GM21423 (cell line): ENCODE data around the gene HSD3B7.
"Not testable (repeated sequence)": the region's sequence is repeated elsewhere in the genome, so short reads cannot be mapped to it uniquely, and the experiment has no call there.

Experiments
- ATAC-seq: cut with Tn5 transposase; IDR thresholded peaks from one replicate; pipeline ENCODE4 v1.9.1; 2021; ENCODE audit warnings: mild to moderate bottlenecking, moderate library complexity; ENCODE audit not compliant: unreplicated experiment

Gene HSD3B7

DNA sequence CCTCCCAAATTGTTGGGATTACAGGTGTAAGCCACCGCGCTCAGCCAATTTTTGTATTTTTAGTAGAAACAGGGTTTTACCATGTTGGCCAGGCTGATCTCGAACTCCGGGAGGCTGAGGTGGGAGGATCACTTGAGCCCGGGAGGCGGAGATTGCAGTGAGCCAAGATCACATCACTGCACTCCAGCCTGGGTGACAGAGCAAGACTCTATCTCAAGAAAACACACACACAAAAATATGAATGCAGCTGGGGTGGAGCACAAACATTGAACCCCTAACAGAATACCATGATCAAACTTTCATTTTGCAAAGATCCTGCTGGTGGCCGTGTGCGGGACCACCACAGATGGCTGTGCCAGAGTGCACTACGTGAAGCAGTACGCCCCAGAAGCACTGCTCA is 32.7 kb downstream of the HSD3B7 start:
- ATAC-seq: not testable (repeated sequence)

DNA sequence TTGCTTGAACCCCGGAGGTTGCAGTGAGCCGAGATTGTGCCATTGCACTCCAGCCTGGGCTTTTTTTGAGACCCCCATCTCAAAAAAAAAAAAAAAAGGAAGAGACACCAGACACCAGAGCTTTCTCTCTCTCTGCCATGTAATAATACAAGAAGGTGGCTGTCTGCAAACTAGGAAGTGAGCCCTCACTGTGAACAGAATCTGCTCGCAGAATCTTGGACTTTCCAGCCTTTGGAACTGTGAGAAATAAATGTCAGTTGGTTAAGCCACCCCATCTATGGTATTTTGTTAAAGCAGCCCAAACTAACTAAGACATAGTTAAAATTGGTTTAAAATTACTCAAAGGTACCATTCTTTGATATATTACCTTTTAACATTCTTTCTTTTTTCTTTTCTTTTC is 35.5 kb downstream of the HSD3B7 start:
- ATAC-seq: no peak

DNA sequence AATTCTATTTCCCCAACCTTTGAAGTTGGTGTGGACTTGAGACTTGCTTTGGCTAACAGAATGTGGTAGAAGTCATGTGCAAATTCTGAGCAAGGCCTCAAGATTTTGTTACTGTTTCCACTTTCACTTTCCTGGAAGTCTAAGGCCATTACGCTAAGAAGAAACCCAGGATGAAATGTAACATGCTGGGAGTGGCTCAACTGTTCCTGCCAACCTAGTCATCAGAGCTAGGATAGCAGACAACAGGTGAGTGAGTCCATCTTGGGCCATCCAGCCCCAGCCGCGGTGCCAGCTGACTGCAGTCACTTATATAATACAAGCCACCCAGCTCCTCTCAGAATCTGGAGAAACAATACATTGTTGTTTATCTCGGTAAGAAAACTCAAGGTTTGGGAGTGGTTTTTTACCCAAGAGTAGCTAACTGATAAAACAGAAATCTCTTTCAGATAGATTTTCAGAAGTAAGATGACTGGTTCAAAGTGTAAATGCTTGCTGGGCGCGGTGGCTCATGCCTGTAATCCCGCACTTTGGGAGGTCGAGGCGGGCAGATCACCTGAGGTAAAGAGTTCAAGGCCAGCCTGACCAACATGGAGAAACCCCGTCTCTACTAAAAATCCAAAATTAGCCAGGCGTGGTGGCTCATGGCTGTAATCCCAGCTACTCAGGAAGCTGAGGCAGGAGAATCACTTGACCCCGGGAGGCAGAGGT is 37.7 kb downstream of the HSD3B7 start:
- ATAC-seq: no peak

DNA sequence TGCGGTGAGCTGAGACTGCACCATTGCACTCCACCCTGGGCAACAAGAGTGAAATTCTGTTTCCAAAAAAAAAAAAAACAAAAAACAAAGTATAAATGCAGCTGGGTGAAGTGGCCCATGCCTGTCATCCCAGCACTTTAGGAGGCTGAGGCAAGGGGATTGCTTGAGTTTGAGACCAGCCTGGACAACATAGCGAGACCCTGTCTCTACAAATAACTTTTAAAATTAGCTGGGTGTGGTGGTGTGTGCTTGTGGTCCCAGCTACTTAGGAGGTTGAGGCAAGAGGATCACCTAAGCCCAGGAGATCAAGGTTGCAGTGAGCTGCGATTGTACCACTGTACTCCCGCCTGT is 38.2 kb downstream of the HSD3B7 start:
- no peak for ATAC-seq

DNA sequence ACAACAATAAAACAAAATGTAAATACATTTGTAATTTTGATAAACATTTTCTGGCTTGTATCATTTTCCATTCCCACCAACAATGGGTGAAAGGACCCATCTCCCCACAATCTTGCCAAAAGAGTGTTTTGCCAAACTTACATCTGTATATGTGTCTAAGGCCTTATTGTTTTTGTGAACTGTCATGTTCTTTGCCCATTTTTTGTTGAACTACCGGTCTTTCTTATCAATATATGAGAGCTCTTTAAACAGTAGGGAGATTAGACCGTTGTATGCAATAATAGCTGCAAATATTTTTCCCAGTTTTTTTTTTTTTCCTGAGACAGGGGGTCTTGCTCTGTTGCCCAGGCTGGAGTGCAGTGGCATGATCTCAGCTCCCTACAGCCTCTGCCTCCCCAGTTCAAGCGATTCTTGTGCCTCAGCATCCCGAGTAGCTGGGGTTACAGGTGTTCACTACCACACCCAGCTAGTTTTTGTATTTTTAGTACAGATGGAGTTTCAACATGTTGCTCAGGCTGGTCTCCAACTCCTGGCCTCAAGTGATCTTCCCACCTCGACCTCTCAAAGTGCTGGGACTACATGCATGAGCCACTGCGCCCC is 38.7 kb downstream of the HSD3B7 start:
- no peak for ATAC-seq

DNA sequence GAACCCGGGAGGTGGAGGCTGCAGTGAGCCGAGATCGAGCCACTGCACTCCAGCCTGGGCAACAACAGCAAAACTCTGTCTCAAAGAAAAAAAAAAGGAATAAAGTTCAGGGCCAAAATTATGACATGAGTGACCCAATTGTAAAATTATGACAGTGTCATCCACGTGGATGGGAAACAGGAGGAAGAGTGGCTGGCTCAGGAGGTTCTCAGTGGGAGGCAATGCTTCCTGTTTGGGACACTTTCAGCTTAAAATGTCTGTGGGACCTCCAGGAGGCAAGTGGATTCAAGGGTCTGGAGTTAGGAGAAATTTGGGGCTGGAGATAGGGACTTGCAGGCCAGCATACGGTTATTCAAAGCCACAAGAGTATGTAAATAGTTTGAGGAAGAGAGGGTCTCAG is 40.3 kb downstream of the HSD3B7 start:
- no peak for ATAC-seq

DNA sequence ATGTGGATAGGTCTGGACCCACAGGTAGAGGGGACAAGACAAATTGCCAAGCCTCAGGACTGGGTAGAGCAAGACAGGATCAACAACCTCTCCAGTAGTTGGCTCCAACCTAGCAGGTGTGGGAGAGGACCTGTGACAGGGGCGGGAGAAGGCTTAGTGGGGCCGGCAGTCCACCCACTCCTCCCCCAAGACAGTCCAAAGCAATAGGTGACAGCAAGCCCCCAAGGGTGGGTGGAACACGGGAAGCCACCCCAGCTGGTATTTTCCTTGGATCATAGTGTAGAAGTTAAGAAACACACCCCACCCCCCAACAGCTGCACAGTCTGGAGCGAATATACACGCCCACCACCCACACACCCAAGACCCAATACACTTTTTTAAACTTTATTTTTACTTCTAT is 44.3 kb downstream of the HSD3B7 start:
- no peak for ATAC-seq

DNA sequence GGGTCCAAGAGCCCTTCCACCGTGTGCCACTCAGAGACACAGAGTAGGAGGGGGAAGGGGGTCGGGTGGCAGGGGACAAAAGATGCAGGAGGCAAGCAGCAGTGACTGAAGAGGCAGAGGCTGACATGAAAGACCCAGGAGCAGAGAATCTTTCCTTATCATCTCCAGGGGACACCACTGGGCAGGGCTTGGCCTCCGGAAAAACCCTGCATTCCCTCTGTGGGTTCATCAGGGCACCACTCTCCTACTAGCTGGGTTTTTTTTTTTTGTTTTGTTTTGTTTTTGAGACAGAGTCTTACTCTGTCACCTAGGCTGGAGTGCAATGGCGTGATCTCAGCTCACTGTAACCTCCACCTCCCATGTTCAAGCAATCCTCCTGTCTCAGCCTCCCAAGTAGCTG is 46.3 kb downstream of the HSD3B7 start:
- no peak for ATAC-seq

DNA sequence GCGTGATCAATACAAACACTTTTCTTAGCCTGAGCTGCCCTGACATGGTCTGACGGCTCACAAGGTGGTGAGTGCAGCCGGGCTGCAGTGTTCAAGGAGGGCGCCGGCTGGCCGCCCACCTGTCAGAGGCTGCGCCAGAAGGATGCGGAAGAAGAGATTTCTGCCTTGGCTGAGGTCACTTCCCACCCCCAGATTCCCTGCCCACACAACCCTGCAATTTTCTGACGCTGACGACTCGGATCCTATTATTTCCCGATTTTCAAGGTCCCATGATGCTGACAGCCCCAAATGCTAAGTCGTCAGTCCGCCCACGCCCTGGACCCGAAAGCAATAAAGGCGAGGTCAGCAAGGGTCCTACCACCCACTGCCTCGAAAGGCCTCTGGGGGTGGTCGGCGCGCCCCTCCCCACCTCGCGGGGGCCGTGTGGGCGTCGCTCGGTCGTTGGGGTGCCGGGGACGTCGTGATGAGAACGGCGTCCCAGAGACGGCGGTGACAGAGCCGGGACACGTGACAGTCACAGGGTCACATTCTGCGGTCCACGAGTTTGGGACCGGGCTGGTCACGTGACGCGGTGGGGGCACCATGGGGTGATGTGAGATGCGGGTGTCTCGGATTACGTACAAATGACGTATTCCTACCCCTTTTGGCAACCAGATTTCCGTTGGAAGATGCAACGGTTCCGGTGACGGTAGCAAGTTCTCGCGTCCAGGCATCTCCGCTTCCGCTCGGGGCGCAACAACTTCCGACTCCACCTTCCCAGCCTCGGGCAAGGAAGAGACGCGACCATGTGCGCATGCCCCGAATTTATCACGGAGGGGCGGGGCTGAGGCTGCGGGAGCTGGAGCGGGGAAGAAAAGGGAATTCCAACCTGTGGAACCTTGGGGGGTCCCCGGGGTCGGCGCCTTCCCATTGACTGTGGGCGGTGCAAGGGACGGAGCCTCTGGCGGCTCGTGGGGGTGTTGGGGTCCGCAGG is 48.0 kb downstream of the HSD3B7 start, which contains the start of gene STX4:
STX4 (plus strand) TSS at position 823 of the 973 bp plus-strand sequence. CDS start 248 bp downstream, outside the sequence.
- ATAC-seq: peak; percentile 79

DNA sequence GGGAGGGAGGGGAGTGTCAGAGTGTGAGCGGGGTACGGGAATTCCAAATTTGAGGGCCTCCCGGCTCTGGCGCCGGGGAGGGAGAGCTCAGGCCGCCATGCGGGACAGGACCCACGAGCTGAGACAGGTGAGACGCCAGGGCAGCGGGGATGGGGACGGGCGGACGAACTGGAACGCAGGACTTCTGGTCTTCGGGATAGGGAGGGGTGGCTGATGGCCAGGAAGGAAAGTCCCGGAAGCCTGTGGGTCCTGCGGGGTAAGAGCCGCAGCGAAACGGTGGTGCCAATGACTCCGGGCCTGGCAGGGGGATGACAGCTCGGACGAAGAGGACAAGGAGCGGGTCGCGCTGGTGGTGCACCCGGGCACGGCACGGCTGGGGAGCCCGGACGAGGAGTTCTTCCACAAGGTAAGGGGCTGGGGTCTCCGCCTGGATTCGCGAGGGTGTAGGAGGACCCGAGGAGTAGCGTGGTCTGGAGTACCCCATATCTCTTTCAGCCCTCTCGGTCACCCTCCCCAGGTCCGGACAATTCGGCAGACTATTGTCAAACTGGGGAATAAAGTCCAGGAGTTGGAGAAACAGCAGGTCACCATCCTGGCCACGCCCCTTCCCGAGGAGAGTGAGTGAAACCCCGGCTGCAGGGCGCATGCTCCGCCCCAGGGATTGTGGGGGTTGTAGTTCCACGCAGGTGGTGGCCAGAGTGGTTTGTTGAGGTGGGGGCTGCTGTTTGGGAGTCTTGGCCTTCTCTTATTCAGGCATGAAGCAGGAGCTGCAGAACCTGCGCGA is 48.9 kb downstream of the HSD3B7 start:
- peak; percentile 40 for ATAC-seq

DNA sequence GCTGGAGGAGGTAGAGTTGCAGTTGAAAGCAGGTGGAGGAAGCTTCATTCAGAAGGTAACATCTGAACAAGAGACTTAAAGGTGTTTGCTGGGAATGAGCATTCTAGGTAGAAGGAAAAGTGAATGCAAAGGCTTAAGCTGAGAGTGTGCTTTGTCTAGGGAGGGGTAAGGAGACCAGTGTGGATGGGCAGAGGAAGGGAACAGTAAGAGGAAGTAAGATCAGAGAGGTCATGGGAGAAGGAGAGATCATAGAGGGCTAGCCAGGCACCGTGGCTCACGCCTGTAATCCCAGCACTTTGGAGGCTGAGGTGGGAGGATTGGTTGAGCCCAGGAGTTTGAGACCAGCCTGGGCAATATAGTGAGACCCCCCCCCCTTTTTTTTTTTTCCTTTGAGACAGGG is 51.7 kb downstream of the HSD3B7 start:
- ATAC-seq: no peak
